Peyer's patch (tissue), 4 donors: ENCODE data around the gene FNDC3B.

ENCODE experiments used
- POLR2A ChIP-seq, 2 donors: fragments of 450-650 bp; IDR thresholded peaks; one replicate each; pipeline ENCODE4 v1.5.1; 2017; ENCODE audit warnings: antibody characterized with exemption in 2 of 2, mild to moderate bottlenecking in 2 of 2, moderate library complexity in 2 of 2
- TF ChIP-seq, protein P1 (sequence below), 6 experiments: fragments of 450-650 bp in 4 of 6; fragments of 200-600 bp in 2 of 6; sonication (generic) in 1 of 6; IDR thresholded peaks; one replicate each; pipeline ENCODE4 v1.5.1; 2017 to 2019; ENCODE audit warnings: antibody characterized with exemption in 6 of 6, mild to moderate bottlenecking in 3 of 6, moderate library complexity in 1 of 6

DNA sequence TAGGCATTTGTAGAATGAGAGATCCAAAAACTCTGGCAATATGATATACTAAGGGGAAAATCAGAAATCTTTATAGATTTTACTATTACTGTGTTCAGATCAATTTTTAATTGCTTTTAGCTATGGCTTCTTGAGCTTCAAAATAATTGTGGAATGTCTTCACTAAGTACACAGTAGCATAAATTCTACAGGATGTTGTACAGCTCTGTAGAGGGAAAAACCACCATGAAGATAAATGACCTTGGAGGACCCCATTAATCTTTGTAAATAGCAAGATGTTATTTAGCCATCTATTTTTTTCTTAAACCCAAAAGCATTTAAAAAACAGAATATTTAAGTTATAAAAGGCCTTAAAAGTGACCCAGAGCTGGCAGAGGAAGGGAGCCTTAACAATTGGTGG lies 43.9 kb upstream of the FNDC3B start:
- TF ChIP-seq, protein P1, sequence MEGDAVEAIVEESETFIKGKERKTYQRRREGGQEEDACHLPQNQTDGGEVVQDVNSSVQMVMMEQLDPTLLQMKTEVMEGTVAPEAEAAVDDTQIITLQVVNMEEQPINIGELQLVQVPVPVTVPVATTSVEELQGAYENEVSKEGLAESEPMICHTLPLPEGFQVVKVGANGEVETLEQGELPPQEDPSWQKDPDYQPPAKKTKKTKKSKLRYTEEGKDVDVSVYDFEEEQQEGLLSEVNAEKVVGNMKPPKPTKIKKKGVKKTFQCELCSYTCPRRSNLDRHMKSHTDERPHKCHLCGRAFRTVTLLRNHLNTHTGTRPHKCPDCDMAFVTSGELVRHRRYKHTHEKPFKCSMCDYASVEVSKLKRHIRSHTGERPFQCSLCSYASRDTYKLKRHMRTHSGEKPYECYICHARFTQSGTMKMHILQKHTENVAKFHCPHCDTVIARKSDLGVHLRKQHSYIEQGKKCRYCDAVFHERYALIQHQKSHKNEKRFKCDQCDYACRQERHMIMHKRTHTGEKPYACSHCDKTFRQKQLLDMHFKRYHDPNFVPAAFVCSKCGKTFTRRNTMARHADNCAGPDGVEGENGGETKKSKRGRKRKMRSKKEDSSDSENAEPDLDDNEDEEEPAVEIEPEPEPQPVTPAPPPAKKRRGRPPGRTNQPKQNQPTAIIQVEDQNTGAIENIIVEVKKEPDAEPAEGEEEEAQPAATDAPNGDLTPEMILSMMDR (IDR thresholded peaks at IDR 0.05), result no peak
- no peak for TF ChIP-seq POLR2A (IDR thresholded peaks at IDR 0.05)
